Measurements from ENCODE around the gene EFCAB6. TPM values are rescaled to one million over a fixed set of nuclear protein-coding genes. Genes with fewer than 3 reads are reported as not detected.

Gene EFCAB6
- total and polyA plus RNA-seq, 10 of the 15 experiments (the other 5 are each of a cell fraction or from before 2014, with no cell fraction given) = 0.05 to 0.42 (median 0.19) TPM

DNA sequence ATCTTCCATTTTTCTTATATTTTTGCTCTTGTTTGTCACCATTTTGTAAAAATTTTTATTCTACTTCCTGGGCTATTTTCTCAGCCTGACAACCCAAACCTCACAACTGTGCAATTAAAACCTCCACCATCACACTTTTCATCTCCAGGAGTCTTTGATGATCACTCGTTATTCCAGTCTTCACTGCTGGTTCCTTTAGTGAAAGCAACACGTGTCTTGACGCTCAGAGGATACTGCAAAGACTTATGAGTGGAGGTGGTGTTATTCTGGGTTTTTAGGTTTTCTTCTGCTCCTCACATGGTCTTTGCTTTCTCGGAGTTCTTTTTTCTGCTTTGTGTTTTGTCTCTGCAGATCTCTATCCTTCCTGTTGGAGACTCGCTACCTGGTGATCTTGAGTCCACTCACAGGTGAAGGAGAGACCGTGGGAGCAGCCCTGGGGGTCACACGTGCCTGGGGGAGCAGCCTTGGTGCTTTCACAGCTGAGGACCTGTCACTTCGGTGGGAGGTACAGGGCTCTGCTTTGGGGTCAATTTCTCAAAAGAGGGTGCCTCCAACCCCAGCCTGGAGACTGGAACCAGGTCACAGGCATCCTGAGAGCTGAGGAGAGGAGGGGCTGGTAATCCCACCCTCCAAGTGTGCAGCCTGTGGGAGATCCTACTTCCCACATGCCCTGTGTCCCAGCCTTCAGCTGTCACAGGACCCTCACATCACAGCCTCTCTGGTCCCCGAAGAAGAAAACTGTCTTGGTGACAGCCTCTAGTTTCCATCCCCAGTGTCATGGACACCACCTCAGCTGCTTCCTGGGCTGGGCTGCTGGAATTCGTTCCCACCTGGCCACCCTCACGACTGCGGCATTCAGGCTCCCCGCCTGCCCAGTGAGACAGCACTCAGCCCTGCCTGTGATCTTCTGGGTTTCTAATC is 39.2 kb upstream of the EFCAB6 start:
- DNase-seq (ENCODE audit: low read depth, low spot score) (no peak), ATAC-seq (no peak), FAIRE-seq (no peak)
- CTCF ChIA-PET = interaction anchor here (1.0 kb wide), 1 partner anchor 16 kb away, joined by 3 read pairs; no protein-coding TSS in a partner anchor
- no TSS peak for BruUV-seq (replicated peaks)
- peaks cover 0 to 4% of the 10 kb centered on the region in 2 experiments; a peak in 3 of 4 replicates for H3K27me3 ChIP-seq (replicated peaks in 1 of 2; ENCODE audit: control insufficient read depth in 2 of 2, insufficient read depth in 2 of 2, low read length in 1 of 2)
- in situ Hi-C loops (cut with MboI) = no loop called here
- no peaks in the 10 kb centered on the region for H3K36me3 ChIP-seq (ENCODE audit: control insufficient read depth in 2 of 2, insufficient read depth in 2 of 2, low read length in 1 of 2)
- WGBS (ENCODE audit: insufficient coverage, insufficient replicate concordance, low lambda C conversion rate, missing lambda C conversion rate) = 19% methylated on average over 13 of the region's 13 CpGs
- POLR2A ChIA-PET = no interaction called here
- H3K4me3 ChIP-seq = no peak overlapping the region
- intact Hi-C loops (cut with micrococcal nuclease; ENCODE audit: unreplicated experiment) = no loop called here
- H3K4me2 ChIP-seq (ENCODE audit: control insufficient read depth, insufficient read depth) = no peak overlapping the region
- H2AFZ ChIP-seq (ENCODE audit: control insufficient read depth, low read depth, low read length) = no peak overlapping the region
- no peak overlapping the region for H3K9ac ChIP-seq (ENCODE audit: control insufficient read depth, insufficient read depth, low read length)
- RAD21 ChIA-PET (ENCODE audit: unreplicated experiment) = no interaction called here
- no peak overlapping the region for H3K27ac ChIP-seq (ENCODE audit: control insufficient read depth, insufficient read depth)
- H4K20me1 ChIP-seq (ENCODE audit: control insufficient read depth, insufficient read depth) = no peaks in the 10 kb centered on the region
- no peaks in the 10 kb centered on the region for H3K9me3 ChIP-seq (replicated peaks; ENCODE audit: control insufficient read depth, insufficient read depth, low read length)
- no peaks in the 10 kb centered on the region for H3K4me1 ChIP-seq (ENCODE audit: control insufficient read depth, insufficient read depth, low read length)
- SMC1A ChIA-PET (ENCODE audit: uncharacterized antibody, unreplicated experiment) = no interaction called here
- H3K79me2 ChIP-seq (ENCODE audit: control insufficient read depth, insufficient read depth, low read length) = no peaks in the 10 kb centered on the region
- TF ChIP-seq, protein P1, sequence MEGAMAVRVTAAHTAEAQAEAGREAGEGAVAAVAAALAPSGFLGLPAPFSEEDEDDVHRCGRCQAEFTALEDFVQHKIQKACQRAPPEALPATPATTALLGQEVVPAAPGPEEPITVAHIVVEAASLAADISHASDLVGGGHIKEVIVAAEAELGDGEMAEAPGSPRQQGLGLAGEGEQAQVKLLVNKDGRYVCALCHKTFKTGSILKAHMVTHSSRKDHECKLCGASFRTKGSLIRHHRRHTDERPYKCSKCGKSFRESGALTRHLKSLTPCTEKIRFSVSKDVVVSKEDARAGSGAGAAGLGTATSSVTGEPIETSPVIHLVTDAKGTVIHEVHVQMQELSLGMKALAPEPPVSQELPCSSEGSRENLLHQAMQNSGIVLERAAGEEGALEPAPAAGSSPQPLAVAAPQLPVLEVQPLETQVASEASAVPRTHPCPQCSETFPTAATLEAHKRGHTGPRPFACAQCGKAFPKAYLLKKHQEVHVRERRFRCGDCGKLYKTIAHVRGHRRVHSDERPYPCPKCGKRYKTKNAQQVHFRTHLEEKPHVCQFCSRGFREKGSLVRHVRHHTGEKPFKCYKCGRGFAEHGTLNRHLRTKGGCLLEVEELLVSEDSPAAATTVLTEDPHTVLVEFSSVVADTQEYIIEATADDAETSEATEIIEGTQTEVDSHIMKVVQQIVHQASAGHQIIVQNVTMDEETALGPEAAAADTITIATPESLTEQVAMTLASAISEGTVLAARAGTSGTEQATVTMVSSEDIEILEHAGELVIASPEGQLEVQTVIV (IDR thresholded peaks at IDR 0.05; ENCODE audit: borderline replicate concordance, partially characterized antibody) = no peak
- TF ChIP-seq, protein P2, sequence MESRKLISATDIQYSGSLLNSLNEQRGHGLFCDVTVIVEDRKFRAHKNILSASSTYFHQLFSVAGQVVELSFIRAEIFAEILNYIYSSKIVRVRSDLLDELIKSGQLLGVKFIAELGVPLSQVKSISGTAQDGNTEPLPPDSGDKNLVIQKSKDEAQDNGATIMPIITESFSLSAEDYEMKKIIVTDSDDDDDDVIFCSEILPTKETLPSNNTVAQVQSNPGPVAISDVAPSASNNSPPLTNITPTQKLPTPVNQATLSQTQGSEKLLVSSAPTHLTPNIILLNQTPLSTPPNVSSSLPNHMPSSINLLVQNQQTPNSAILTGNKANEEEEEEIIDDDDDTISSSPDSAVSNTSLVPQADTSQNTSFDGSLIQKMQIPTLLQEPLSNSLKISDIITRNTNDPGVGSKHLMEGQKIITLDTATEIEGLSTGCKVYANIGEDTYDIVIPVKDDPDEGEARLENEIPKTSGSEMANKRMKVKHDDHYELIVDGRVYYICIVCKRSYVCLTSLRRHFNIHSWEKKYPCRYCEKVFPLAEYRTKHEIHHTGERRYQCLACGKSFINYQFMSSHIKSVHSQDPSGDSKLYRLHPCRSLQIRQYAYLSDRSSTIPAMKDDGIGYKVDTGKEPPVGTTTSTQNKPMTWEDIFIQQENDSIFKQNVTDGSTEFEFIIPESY (IDR thresholded peaks at IDR 0.05) = no peak
- TF ChIP-seq FOS (IDR thresholded peaks at IDR 0.05; ENCODE audit: borderline replicate concordance, extremely low read depth, insufficient read length) (no peak), RUNX3 (IDR thresholded peaks at IDR 0.05; ENCODE audit: low read length) (no peak), PAX5 (IDR thresholded peaks at IDR 0.05; ENCODE audit: borderline replicate concordance, low read depth, low read length) (no peak), NBN (IDR thresholded peaks at IDR 0.05) (no peak), CEBPB (IDR thresholded peaks at IDR 0.05; ENCODE audit: borderline replicate concordance in 1 of 2, low read depth in 2 of 2, low read length in 2 of 2) (no peak)
- TF ChIP-seq, protein P3, sequence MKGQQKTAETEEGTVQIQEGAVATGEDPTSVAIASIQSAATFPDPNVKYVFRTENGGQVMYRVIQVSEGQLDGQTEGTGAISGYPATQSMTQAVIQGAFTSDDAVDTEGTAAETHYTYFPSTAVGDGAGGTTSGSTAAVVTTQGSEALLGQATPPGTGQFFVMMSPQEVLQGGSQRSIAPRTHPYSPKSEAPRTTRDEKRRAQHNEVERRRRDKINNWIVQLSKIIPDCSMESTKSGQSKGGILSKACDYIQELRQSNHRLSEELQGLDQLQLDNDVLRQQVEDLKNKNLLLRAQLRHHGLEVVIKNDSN (IDR thresholded peaks at IDR 0.05; ENCODE audit: borderline replicate concordance, extremely low read length, insufficient read depth, low read depth, low read length) = no peak
- TF ChIP-seq, protein P4, sequence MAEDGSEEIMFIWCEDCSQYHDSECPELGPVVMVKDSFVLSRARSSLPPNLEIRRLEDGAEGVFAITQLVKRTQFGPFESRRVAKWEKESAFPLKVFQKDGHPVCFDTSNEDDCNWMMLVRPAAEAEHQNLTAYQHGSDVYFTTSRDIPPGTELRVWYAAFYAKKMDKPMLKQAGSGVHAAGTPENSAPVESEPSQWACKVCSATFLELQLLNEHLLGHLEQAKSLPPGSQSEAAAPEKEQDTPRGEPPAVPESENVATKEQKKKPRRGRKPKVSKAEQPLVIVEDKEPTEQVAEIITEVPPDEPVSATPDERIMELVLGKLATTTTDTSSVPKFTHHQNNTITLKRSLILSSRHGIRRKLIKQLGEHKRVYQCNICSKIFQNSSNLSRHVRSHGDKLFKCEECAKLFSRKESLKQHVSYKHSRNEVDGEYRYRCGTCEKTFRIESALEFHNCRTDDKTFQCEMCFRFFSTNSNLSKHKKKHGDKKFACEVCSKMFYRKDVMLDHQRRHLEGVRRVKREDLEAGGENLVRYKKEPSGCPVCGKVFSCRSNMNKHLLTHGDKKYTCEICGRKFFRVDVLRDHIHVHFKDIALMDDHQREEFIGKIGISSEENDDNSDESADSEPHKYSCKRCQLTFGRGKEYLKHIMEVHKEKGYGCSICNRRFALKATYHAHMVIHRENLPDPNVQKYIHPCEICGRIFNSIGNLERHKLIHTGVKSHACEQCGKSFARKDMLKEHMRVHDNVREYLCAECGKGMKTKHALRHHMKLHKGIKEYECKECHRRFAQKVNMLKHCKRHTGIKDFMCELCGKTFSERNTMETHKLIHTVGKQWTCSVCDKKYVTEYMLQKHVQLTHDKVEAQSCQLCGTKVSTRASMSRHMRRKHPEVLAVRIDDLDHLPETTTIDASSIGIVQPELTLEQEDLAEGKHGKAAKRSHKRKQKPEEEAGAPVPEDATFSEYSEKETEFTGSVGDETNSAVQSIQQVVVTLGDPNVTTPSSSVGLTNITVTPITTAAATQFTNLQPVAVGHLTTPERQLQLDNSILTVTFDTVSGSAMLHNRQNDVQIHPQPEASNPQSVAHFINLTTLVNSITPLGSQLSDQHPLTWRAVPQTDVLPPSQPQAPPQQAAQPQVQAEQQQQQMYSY (CRISPR knock-in tag; IDR thresholded peaks at IDR 0.05) = no peak

Measured in GM12878 (cell line).